HG02970 (cell line): ENCODE measurements around the gene UBAP1L.
A peak's percentile ranks its signal among the peaks of the same experiment; 100 is the strongest.
"Not testable (repeated sequence)": the region's sequence is repeated elsewhere in the genome, so short reads cannot be mapped to it uniquely, and the experiment has no call there.

Experiments used
- ATAC-seq: cut with Tn5 transposase; IDR thresholded peaks from one replicate; pipeline ENCODE4 v1.9.1; 2021; ENCODE audit warnings: mild to moderate bottlenecking, moderate library complexity, moderate number of reproducible peaks; ENCODE audit not compliant: unreplicated experiment, low FRiP score

The UBAP1L gene

DNA sequence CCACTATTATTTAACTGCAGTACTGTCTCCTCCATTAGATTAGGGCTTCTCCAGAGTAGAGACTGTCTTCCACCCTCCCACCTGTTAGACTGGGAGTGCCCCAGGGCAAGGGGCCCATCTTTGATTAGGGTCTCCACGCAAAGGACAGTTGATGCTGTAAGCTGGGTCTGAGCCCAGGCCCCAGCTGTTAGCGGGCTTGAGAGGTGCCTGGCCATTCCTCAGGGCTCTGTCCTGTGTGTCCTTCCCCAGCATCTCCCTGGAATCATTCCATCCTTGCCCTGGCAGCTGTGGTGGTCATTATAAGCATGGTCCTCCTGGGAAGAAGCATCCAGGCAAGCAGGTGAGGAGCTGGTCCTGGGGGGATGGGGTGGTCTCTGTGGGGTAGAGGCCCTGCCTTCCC, 63.7 kb downstream of the UBAP1L start:
- ATAC-seq: no peak

DNA sequence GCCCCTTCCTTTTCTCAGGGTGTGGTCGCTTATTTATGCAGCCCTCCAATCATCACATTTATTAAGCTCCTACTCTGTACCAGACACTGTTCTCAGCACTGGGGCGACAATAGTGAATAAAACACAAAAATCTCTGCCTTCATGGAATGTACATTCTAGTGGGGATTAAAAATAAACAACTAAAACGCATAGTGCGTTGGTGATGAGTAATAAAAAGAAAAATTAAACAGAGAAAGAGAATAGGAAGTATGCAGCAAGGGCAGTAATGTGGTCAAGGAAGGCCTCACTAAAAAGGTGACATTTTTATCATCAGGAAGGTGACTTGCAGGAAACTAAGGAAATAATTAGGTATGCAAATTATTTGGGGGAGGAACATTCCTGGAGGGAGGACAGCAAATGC, 64.7 kb downstream of the UBAP1L start:
- no peak for ATAC-seq

DNA sequence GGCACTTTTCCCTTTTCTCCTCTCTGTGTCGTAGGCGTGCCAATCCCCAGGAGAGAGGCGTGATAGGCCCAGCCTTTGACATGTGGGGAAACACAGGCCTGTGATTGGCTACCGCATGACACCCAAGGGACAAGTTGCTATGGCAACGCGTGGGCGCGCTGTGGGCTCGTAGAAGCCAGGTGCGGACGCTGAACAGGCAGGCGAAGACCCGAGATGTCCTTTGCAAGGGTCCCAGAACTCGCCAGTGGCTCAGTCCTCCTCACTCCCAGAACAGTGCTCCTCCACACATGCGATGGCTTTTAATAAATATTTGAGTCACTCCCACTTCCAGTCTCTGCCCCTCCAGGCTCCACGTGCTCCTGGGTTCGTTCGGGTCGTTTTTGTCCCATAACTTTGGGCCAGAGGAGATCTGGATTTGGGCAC, 65.6 kb downstream of the UBAP1L start:
- peak; percentile 75 for ATAC-seq

DNA sequence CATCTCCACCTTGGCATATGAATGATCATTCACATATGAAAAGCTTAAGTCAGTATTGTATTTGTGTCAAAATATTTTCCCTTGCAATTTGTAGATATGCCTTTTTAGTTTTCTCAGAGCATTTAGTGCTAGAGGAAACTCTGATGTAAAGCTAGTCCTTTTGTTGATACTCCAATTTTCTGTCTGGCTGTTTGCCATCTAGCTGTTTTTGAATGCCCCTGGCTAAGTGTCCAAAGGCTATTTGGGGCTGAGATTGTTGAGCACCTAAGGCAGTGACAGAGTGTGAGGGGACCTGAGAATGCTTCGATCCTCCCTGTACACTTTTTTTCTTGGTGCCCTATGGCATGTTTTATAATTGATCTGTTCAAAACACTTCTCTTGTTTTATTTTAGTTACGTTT, 66.8 kb downstream of the UBAP1L start:
- ATAC-seq: no peak

DNA sequence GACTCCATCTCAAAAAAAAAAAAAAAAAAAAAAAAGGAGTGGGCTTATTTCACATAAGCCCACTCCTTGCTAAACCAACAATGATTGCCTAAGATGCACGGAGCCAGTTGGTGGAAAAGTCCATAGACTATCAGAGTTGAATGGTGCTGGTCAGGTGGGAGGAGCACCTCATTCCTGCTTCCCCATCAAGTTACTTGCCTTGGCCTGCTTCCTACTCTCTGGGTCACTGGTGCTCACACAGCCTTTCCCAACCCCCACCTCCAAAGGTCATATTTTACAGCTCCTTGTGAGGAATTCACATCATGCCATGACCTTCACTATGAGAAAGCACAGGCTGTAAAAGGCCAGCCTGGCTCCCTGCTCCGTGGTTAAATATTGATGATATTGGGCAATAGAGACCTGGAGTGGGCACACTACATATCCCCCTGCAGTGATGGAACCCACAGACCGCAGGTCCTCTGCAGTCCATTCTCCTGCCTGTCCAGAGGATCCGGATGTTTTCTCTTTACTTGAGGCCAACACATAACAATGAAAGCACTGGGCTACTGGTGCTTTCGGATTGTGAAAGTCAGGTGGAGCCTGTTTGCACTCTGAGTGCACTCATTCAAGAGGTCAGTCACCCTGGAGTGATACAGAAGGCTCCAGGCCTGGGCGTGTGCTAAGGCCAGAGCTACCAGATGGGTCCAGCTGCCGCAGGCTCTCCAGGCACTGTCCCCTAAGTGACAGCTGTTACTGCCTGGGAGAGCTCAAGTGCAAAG, 70.1 kb downstream of the UBAP1L start, which contains the start of gene SLC51B:
TSS of gene SLC51B (plus strand) at position 664 of the 758 bp plus-strand sequence. CDS start 4,618 bp downstream, outside the sequence.
- no peak for ATAC-seq

DNA sequence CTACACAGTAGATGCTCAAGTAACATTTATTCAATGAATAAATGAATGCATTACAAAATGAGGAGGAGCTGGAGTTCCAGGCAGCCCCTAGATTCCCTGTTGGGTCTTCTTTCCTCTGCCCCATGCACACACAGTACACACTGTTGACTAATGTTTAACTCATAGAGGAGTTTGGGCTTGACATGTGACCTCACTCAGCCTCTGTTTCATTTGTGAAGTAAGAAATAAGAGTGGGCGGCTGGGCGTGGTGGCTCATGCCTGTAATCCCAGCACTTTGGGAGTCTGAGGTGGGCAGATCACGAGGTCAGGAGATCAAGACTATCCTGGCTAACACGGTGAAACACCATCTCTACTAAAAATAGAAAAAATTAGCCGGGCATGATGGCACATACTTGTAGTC, 70.8 kb downstream of the UBAP1L start:
- ATAC-seq: not testable (repeated sequence)

DNA sequence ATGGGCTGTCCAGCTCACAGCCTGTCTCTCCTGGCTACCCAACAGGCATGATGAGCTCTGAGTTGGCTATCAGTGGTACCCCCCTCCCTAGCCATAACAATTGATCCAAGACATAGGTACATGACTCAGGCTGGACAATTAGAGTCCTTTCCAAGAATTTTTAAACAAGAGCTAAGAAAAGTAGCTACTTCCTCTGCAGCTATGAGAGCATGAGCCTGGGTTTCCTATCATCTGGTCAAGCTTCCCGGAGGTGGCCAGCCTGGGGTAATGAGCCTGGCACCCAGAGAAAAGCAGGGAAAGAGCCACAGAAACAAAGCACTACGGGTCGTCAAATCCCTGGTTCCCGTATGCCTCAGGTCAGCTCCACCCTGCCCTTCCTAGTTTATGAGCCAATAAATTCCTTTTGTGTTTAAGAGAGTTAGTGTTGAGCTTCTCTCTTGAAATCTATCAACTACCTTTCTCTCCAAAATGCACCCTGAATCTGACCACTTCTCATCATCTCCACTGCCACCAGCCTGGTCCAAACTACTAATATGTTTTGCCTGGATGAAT, 72.1 kb downstream of the UBAP1L start:
- ATAC-seq: no peak
